HG02981 (cell line): ENCODE measurements around the gene ZDHHC11B.
"Not testable (repeated sequence)": the region's sequence is repeated elsewhere in the genome, so short reads cannot be mapped to it uniquely, and the experiment has no call there.

Experiments used
- ATAC-seq: cut with Tn5 transposase; IDR thresholded peaks from one replicate; pipeline ENCODE4 v1.9.1; 2021; ENCODE audit warnings: mild to moderate bottlenecking, moderate library complexity; ENCODE audit not compliant: unreplicated experiment

Gene ZDHHC11B

GRCh38 chr5:688348-689010 lies 96.0 kb downstream of the ZDHHC11B start:
- not testable (repeated sequence) for ATAC-seq

GRCh38 chr5:686936-687335 lies 97.6 kb downstream of the ZDHHC11B start:
- not testable (repeated sequence) for ATAC-seq

GRCh38 chr5:686172-686523 lies 98.4 kb downstream of the ZDHHC11B start:
- ATAC-seq: not testable (repeated sequence)

- ATAC-seq: no peak
Observed at GRCh38 chr5:685262-686171, 99.0 kb downstream of the ZDHHC11B start.

- ATAC-seq: no peak
Observed at GRCh38 chr5:684751-685216, 99.7 kb downstream of the ZDHHC11B start.

- no peak for ATAC-seq
Observed at GRCh38 chr5:683551-684481, 100.7 kb downstream of the ZDHHC11B start.

- not testable (repeated sequence) for ATAC-seq
Observed at GRCh38 chr5:682651-683358, 101.7 kb downstream of the ZDHHC11B start.

GRCh38 chr5:682216-682615 lies 102.3 kb downstream of the ZDHHC11B start:
- ATAC-seq: not testable (repeated sequence)

GRCh38 chr5:681317-682191 lies 103.0 kb downstream of the ZDHHC11B start:
- not testable (repeated sequence) for ATAC-seq

GRCh38 chr5:680836-681235 lies 103.7 kb downstream of the ZDHHC11B start:
- not testable (repeated sequence) for ATAC-seq

- not testable (repeated sequence) for ATAC-seq
Observed at GRCh38 chr5:680118-680795, 104.3 kb downstream of the ZDHHC11B start.

GRCh38 chr5:679166-679895 lies 105.2 kb downstream of the ZDHHC11B start:
- ATAC-seq: not testable (repeated sequence)

- ATAC-seq: not testable (repeated sequence)
Observed at GRCh38 chr5:678521-678920, 106.0 kb downstream of the ZDHHC11B start.

- ATAC-seq: no peak
Observed at GRCh38 chr5:677131-678101, 107.1 kb downstream of the ZDHHC11B start.

- ATAC-seq: no peak
Observed at GRCh38 chr5:676699-677076, 107.8 kb downstream of the ZDHHC11B start.

- no peak for ATAC-seq
Observed at GRCh38 chr5:675871-676698, 108.4 kb downstream of the ZDHHC11B start.
